Measurements from ENCODE around the gene MYOCD. TPM values are rescaled to one million over a fixed set of nuclear protein-coding genes. Genes with fewer than 3 reads are reported as not detected.

MYOCD gene
- total RNA-seq, 4 donors from 2014 or later: 96.2 to 211 (median 124) TPM

GRCh38 chr17:12673788-12674187 lies 8.1 kb downstream of the MYOCD start:
- TF ChIP-seq EP300 (IDR thresholded peaks at IDR 0.05): no peak
- TF ChIP-seq POLR2AphosphoS5 (IDR thresholded peaks at IDR 0.05): peak in 1 of 2 donors; percentile 34
- TF ChIP-seq, protein P1, sequence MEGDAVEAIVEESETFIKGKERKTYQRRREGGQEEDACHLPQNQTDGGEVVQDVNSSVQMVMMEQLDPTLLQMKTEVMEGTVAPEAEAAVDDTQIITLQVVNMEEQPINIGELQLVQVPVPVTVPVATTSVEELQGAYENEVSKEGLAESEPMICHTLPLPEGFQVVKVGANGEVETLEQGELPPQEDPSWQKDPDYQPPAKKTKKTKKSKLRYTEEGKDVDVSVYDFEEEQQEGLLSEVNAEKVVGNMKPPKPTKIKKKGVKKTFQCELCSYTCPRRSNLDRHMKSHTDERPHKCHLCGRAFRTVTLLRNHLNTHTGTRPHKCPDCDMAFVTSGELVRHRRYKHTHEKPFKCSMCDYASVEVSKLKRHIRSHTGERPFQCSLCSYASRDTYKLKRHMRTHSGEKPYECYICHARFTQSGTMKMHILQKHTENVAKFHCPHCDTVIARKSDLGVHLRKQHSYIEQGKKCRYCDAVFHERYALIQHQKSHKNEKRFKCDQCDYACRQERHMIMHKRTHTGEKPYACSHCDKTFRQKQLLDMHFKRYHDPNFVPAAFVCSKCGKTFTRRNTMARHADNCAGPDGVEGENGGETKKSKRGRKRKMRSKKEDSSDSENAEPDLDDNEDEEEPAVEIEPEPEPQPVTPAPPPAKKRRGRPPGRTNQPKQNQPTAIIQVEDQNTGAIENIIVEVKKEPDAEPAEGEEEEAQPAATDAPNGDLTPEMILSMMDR (IDR thresholded peaks at IDR 0.05): no peak
- no peak for TF ChIP-seq POLR2A (IDR thresholded peaks at IDR 0.05; ENCODE audit: low read depth)
- no peaks in the 10 kb centered on the region for H3K27me3 ChIP-seq
- H3K36me3 ChIP-seq: no peaks in the 10 kb centered on the region
- H3K4me1 ChIP-seq: peaks cover 14 to 77% (median 55%) of the 10 kb centered on the region in 4 donors
- H3K9me3 ChIP-seq: no peaks in the 10 kb centered on the region
- intact Hi-C loops (cut with DNase I): no loop called here
- no peak overlapping the region for H3K4me3 ChIP-seq
- H3K27ac ChIP-seq (replicated peaks in 1 of 4): peak overlapping the region in 3 of 4 donors; percentile 93 to 96 (median 94)
- no peak for DNase-seq (ENCODE audit: extremely low spot score)
- WGBS: 82% methylated on average over 3 of the region's 3 CpGs

DNA sequence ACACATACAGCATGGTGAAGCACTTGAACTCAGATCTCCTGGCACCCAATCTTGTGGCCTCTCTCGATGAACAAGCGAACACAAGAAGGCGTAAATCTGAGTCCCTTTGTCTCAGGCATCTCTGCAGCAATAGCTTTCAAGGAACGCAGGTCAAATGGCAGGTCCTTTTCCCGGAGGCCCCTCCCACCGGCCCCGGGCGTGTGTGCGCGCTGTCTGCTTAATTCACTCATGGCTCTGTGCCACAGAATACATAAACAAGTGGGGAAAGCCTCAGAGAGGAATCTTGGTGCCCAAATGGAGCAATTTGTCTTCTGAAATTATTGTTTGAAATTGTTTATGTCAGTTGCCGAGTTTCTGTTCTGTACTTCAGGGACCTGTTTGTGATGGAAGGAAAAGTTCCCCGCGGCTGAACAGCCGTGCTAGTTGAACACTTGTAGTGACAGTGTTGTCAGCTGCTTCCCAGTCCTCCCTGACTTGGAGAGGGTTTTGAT lies 14.8 kb downstream of the MYOCD start:
- H3K27ac ChIP-seq (replicated peaks in 1 of 4): peak overlapping the region; percentile 84 to 88 (median 88)
- intact Hi-C loops (cut with DNase I): no loop called here

DNA sequence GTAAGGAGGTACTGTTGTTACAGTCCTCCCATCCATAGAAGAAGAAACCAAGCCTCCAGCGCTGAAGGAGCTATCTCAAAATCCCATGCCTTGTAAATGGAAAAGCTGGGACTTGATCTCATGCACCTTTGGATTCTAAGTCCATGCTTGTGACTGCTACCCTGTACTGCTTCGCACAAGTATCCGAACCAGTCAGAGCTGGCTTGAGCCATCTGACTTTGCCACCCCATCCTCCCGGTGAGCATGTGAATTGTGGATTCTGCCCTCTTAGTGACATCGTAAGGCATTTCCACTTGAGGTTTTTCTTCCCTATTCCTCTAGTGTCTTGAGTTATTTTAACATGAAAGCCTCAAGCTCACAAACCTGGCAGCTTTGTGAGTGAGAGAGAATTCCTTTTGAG lies 15.3 kb downstream of the MYOCD start:
- Histone ChIP-seq H3K4me3 (peak overlapping the region; percentile 24 to 47 (median 28)), H3K27ac (replicated peaks in 1 of 4) (peak overlapping the region; percentile 84 to 88 (median 88)), H3K9me3 (no peaks in the 10 kb centered on the region), H3K36me3 (no peaks in the 10 kb centered on the region), H3K4me1 (peaks cover 34 to 99% (median 85%) of the 10 kb centered on the region in 4 donors), H3K27me3 (no peaks in the 10 kb centered on the region)
- no peak for DNase-seq (ENCODE audit: extremely low spot score)
- intact Hi-C loops (cut with DNase I): no loop called here
- TF ChIP-seq, protein P1 (IDR thresholded peaks at IDR 0.05): no peak
- no peak for TF ChIP-seq POLR2A (IDR thresholded peaks at IDR 0.05; ENCODE audit: low read depth)
- 50% methylated on average over 4 of the region's 5 CpGs for WGBS

More for the DNA sequence above, 14.8 kb downstream of the MYOCD start:
- Histone ChIP-seq H3K4me1 (peaks cover 29 to 94% (median 85%) of the 10 kb centered on the region in 4 donors), H3K36me3 (no peaks in the 10 kb centered on the region), H3K4me3 (peak overlapping the region; percentile 24 to 47 (median 28)), H3K9me3 (no peaks in the 10 kb centered on the region), H3K27me3 (no peaks in the 10 kb centered on the region)
- DNase-seq (ENCODE audit: extremely low spot score): no peak
- WGBS: 23% methylated on average over 10 of the region's 14 CpGs
- TF ChIP-seq EP300 (IDR thresholded peaks at IDR 0.05) (peak; percentile 50), POLR2A (IDR thresholded peaks at IDR 0.05; ENCODE audit: low read depth) (no peak), POLR2AphosphoS5 (IDR thresholded peaks at IDR 0.05) (peak; percentile 73 to 90)
- TF ChIP-seq, protein P1 (IDR thresholded peaks at IDR 0.05): no peak

GRCh38 chr17:12683299-12683698 lies 17.6 kb downstream of the MYOCD start:
- intact Hi-C loops (cut with DNase I): no loop called here
- Histone ChIP-seq H3K9me3 (no peaks in the 10 kb centered on the region), H3K4me3 (no peak overlapping the region), H3K27me3 (no peaks in the 10 kb centered on the region), H3K4me1 (peaks cover 32 to 93% (median 78%) of the 10 kb centered on the region in 4 donors), H3K27ac (replicated peaks in 1 of 4) (peak overlapping the region; percentile 84 to 88 (median 88)), H3K36me3 (no peaks in the 10 kb centered on the region)
- no peak for DNase-seq (ENCODE audit: extremely low spot score)
- 69% methylated on average over 10 of the region's 10 CpGs for WGBS
- TF ChIP-seq, protein P1 (IDR thresholded peaks at IDR 0.05): no peak
- TF ChIP-seq EP300 (IDR thresholded peaks at IDR 0.05): no peak
- no peak for TF ChIP-seq POLR2A (IDR thresholded peaks at IDR 0.05; ENCODE audit: low read depth)
- no peak for TF ChIP-seq POLR2AphosphoS5 (IDR thresholded peaks at IDR 0.05)

DNA sequence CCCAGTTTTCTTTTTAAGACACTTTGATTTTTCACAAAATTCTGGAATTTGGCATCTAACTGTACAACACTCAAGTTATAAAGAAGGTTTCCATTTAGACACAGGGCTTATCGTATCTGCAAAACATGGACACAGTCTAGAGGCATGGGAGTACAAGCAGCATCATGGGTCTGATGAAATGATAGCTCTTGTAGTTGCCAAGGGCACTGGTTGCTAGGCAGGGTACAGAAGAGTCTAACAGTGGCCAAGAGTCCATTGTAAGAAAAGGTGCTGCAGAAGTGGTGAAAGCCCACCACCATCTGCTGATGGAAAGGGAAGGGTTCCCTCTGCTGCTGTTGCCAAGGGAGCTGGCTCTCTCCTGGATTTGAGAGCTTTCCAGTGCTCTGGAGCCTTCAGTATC lies 20.8 kb downstream of the MYOCD start:
- DNase-seq (ENCODE audit: extremely low spot score): no peak
- 90% methylated on average over 1 of the region's 1 CpG for WGBS
- no peaks in the 10 kb centered on the region for H3K36me3 ChIP-seq
- no peak overlapping the region for H3K4me3 ChIP-seq
- H3K4me1 ChIP-seq: peaks cover 30 to 81% (median 71%) of the 10 kb centered on the region in 4 donors
- intact Hi-C loops (cut with DNase I): no loop called here
- H3K9me3 ChIP-seq: no peaks in the 10 kb centered on the region
- peak overlapping the region in 3 of 4 donors; percentile 16 to 88 (median 83) for H3K27ac ChIP-seq (replicated peaks in 1 of 4)
- no peak for TF ChIP-seq EP300 (IDR thresholded peaks at IDR 0.05)
- no peak for TF ChIP-seq POLR2AphosphoS5 (IDR thresholded peaks at IDR 0.05)
- TF ChIP-seq, protein P1 (IDR thresholded peaks at IDR 0.05): no peak
- H3K27me3 ChIP-seq: no peaks in the 10 kb centered on the region

Measured in esophagus muscularis mucosa (tissue), 4 donors.